ENCODE data around the gene FNDC5. TPM values are rescaled to one million over a fixed set of nuclear protein-coding genes. Genes with fewer than 3 reads are reported as not detected.

FNDC5 gene
- total RNA-seq, 2 donors from 2014 or later, result 0.45 to 0.64 TPM

- Histone ChIP-seq H3K36me3 (no peaks in the 10 kb centered on the region), H3K9me3 (no peaks in the 10 kb centered on the region), H3K9ac (ENCODE audit: low read depth in 2 of 2, low read length in 2 of 2) (no peak overlapping the region), H3K27ac (no peak overlapping the region), H3K4me1 (no peaks in the 10 kb centered on the region), H3K27me3 (peaks cover 17% of the 10 kb centered on the region), H3K4me3 (no peak overlapping the region)
- TF ChIP-seq CTCF (IDR thresholded peaks at IDR 0.05), result no peak
- no peak for DNase-seq
- intact Hi-C loops (cut with DNase I), result no loop called here
These were observed 17.4 kb upstream of the FNDC5 start for GRCh38 chr1:32888134-32888533.

GRCh38 chr1:32887623-32888022, 16.9 kb upstream of the FNDC5 start:
- no peak for TF ChIP-seq CTCF (IDR thresholded peaks at IDR 0.05)
- peaks cover 17% of the 10 kb centered on the region for H3K27me3 ChIP-seq
- H3K9ac ChIP-seq (ENCODE audit: low read depth in 2 of 2, low read length in 2 of 2), result no peak overlapping the region
- H3K9me3 ChIP-seq, result no peaks in the 10 kb centered on the region
- no peaks in the 10 kb centered on the region for H3K36me3 ChIP-seq
- no peak for DNase-seq
- no peak overlapping the region for H3K4me3 ChIP-seq
- intact Hi-C loops (cut with DNase I), result no loop called here
- no peaks in the 10 kb centered on the region for H3K4me1 ChIP-seq
- H3K27ac ChIP-seq, result no peak overlapping the region

- no peak overlapping the region for H3K4me3 ChIP-seq
- no peaks in the 10 kb centered on the region for H3K36me3 ChIP-seq
- no peak overlapping the region for H3K27ac ChIP-seq
- H3K9ac ChIP-seq (ENCODE audit: low read depth in 2 of 2, low read length in 2 of 2), result no peak overlapping the region
- no peaks in the 10 kb centered on the region for H3K4me1 ChIP-seq
- no peak for DNase-seq
- peaks cover 17% of the 10 kb centered on the region for H3K27me3 ChIP-seq
- H3K9me3 ChIP-seq, result no peaks in the 10 kb centered on the region
- no peak for TF ChIP-seq CTCF (IDR thresholded peaks at IDR 0.05)
- intact Hi-C loops (cut with DNase I), result no loop called here
These were observed 16.2 kb upstream of the FNDC5 start for GRCh38 chr1:32886828-32887414.

GRCh38 chr1:32886004-32886827, 15.5 kb upstream of the FNDC5 start, which contains the start of gene HPCA:
TSS of gene HPCA (plus strand) at chr1:32886491. CDS start at chr1:32888899, 2,408 bp downstream.
- intact Hi-C loops (cut with DNase I), result no loop called here

GRCh38 chr1:32885676-32886003, 14.9 kb upstream of the FNDC5 start:
- no peak overlapping the region for H3K4me3 ChIP-seq
- H3K27ac ChIP-seq, result no peak overlapping the region
- H3K9ac ChIP-seq (ENCODE audit: low read depth in 2 of 2, low read length in 2 of 2), result no peak overlapping the region
- no peaks in the 10 kb centered on the region for H3K9me3 ChIP-seq
- DNase-seq, result no peak
- no peaks in the 10 kb centered on the region for H3K36me3 ChIP-seq
- H3K4me1 ChIP-seq, result no peaks in the 10 kb centered on the region
- no peak for TF ChIP-seq CTCF (IDR thresholded peaks at IDR 0.05)
- intact Hi-C loops (cut with DNase I), result no loop called here
- peaks cover 17% of the 10 kb centered on the region for H3K27me3 ChIP-seq

More at GRCh38 chr1:32886004-32886827, 15.5 kb upstream of the FNDC5 start, which contains the start of gene HPCA:
- peak within 1 kb of the TSS; percentile 13 for H3K4me3 ChIP-seq
- peaks cover 17% of the 10 kb centered on the region for H3K27me3 ChIP-seq
- H3K9ac ChIP-seq (ENCODE audit: low read depth in 2 of 2, low read length in 2 of 2), result no peak within 1 kb of the TSS
- no peaks in the 10 kb centered on the region for H3K36me3 ChIP-seq
- peak; percentile 60 for DNase-seq
- TF ChIP-seq CTCF (IDR thresholded peaks at IDR 0.05), result no peak
- no peaks in the 10 kb centered on the region for H3K9me3 ChIP-seq
- no peak within 1 kb of the TSS for H3K27ac ChIP-seq
- no peaks in the 10 kb centered on the region for H3K4me1 ChIP-seq
